ENCODE data around the gene ZNF814. TPM values are rescaled to one million over a fixed set of nuclear protein-coding genes. Genes with fewer than 3 reads are reported as not detected.

ZNF814 gene
- total RNA-seq: 4.9 and 5.8 TPM in 2 replicates

DNA sequence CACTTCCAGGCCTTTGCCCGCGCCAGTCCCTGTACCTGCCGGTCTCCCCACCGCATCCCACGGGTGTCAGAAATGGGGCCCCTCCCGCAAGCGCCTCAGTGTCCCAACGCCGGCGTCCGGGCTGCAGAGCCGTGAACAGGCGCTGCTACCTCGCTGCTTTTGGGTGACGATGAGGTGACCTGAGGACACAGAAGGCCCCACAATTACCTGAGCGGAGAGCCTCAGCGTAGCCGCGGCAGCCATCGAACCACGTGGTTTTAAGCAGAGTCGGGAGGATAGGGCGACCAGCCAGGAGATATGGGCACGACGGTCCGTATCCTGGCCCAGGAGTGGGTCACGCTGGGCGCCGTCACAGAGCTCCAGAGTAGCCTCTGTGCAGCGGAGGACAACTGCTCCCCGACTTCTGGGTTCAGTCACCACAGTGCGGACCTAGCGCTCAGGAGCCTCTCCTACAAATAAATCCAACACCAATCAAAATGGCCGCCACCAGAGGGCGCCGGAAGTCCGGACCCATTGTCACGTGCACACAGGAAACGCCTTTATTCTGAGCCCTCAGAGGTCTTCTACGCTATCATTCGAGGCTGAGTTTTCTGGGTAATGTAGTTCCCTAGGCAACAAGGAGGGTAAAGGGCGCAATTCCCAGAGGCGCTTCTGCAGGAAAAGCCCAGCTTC lies at the start of gene ZNF814:
ZNF814 (minus strand) TSS at position 478 of the 672 bp plus-strand sequence; CDS start at position 243, 235 bp downstream.

DNA sequence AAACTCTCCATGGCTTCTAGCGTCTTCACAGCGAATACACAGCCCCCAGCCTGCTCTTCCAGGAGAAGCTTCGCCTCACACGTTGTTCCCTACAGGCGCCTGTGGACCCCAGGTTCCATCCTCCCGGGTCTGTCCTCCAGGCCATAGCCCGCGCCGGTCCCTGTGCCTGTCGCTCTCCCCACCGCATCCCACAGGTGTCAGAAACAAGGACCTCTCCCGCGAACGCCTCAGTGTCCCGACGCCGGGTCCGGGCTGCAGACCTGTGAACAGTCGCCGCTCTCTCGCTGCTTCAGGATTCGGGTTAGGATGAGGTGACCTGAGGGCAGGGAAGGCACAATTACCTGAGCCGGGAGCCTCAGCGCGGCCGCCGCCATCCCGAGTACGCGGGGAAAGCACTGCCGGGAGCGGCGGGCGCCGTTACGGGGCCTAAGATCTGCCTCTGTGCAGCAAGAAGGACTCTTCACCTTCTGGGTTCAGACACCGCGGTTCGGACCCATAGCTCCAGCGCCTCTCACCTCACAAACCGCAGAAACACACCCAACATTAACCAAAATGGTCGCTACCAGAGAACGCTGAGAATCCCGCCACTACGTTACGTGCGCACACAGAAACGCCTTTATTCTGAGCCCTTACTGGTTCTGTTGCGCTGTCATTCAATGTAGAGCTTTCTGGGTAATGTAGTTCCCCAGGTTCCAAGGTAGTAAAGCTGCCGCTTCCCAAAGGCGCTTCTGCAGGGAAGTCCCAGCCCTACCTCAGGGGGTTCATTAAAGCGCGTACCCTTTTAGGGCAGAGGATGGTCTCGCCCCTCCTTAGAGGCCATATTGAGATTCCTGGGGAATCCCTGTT lies 46.2 kb upstream of the ZNF814 start, which contains the start of gene ZNF418:
ZNF418 (minus strand) TSS at position 583 of the 846 bp plus-strand sequence. CDS start 1,580 bp downstream, outside the sequence.

DNA sequence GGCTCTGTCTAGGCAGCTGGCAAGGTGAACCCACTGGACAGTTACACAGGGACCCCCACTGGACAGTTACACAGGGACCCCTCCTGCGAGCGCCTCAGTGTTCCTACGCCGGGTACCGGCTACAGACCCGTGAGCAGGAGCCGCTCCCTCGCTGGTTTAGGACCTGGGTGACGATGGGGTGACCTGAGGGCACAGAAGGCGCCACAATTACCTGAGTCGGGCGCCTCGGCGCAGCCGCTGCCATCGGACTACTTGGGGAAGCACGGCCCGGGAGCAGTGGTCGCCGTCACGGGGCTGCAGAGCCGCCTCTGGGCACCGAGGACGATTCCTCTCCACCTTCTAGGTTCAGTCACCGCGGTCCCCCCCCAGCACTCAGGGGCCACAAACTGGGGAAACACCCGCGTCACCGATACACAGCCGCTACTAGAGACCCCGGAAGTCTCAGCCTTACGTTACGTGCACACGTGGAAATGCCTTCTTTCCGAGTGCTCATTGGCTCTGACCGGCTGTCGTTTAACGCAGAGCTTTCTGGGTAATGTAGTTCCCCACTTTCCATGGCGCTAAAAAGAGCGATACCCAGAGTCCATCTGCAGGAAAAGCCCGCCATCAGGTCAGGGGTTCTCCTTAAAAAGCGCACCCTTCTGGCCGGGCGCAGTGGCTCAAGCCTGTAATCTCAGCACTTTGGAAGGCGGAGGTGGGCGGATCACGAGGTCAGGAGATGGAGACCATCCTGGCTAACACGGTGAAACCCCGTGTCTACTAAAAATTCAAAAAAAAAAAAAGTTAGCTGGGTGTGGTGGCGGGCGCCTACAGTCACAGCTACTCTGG lies 27.5 kb upstream of the ZNF814 start, which contains the start of gene ZNF417:
ZNF417 (minus strand) TSS at position 425 of the 828 bp plus-strand sequence; CDS start at position 244, 181 bp downstream.

DNA sequence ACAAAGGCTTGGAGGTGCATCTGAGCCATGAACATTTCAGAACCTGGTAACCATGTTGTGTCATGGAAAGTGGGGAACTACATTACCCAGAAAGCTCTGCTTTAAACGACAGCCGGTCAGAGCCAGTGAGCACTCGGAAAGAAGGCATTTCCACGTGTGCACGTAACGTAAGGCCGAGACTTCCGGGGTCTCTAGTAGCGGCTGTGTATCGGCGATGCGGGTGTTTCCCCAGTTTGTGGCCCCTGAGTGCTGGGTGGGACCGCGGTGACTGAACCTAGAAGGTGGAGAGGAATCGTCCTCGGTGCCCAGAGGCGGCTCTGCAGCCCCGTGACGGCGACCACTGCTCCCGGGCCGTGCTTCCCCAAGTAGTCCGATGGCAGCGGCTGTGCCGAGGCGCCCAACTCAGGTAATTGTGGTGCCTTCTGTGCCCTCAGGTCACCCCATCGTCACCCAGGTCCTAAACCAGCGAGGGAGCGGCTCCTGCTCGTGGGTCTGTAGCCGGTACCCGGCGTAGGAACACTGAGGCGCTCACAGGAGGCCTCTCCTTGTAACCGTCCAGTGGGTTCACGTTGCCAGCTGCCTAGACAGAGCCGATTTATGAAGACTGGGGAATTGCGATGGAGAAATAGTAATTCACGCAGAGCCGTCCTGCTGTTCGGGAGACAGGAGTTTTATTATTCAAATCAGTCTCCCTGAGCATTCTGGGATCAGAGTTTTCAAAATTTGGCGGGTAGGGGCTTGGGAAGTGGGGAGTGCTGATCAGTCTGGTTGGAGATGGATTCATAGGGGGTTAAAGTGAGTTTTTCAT lies 39.0 kb downstream of the ZNF814 start, which contains the start of gene ZNF587:
ZNF587 (plus strand) TSS at position 194 of the 808 bp plus-strand sequence; CDS start at position 374, 180 bp downstream.

DNA sequence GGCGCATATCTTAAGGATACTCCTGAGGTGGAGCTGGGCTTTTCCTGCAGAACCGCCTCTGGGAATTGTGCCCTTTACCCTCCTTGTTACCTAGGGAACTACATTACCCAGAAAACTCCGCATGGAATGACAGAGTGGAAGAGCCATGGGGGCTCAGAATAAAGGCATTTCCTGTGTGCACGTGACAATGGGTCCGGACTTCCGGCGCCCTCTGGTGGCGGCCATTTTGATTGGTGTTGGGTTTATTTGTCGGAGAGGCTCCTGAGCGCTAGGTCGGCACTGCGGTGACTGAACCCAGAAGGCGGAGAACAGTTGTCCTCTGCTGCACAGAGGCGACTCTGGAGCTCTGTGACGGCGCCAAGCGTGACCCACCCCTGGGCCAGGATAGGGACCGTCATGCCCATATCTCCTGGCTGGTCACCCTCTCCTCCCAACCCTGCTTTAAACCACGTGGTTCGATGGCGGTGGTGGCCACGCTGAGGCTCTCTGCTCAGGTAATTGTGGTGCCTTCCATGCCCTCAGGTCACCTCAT lies 58.7 kb downstream of the ZNF814 start, which contains the start of gene ZNF587B:
ZNF587B (plus strand) TSS at position 229 of the 532 bp plus-strand sequence; CDS start at position 459, 230 bp downstream.

DNA sequence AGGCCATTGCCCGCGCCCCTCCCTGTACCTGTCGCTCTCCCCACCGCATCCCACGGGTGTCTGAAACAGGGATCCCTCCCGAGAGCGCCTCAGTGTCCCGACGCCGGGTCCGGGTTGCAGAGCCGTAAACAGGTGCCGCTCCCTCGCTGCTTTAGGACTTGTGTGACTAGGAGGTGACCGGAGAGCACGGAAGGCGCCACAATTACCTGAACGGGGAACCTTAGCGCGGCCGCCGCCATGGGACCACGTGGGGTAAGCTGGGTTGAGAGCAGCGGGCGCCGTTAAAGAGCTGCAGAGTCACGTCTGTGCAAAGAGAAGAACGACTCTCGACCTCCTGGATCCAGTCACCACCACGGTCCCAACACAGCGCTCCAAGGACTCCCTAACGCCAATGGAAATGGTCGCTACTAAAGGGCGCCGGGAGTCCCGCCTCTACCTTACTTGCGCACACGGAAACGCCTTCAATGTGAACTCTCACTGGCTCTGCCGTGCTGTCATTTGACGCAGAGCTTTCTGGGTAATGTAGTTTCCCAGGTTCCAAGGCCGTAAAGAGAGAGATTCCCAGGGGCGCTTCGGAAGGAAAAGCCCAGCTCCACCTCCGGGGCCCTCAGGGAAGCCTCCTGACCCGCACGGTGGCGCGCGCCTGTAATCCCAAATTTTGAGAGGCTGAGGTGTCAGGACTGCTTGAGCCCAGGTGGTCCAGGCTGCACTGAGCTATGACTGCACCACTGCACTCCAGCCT lies 74.2 kb downstream of the ZNF814 start, which contains the start of gene ZNF552:
ZNF552 (minus strand) TSS at position 409 of the 742 bp plus-strand sequence; CDS start at position 239, 170 bp downstream.

Other genes starting within 250 kb of the ZNF814 start
- gene ZSCAN4, start 220.1 kb downstream of the ZNF814 start, total RNA-seq: not detected in 2 replicates
- 4.4 and 4.6 TPM in 2 replicates for gene ZNF551, start 207.1 kb downstream of the ZNF814 start, total RNA-seq
- 2.8 and 6.1 TPM in 2 replicates for gene ZNF154, start 179.8 kb downstream of the ZNF814 start, total RNA-seq
- gene ZNF671, start 161.4 kb downstream of the ZNF814 start, total RNA-seq: 12.0 and 12.1 TPM in 2 replicates
- 16.1 and 17.8 TPM in 2 replicates for gene ZNF776, start 142.2 kb downstream of the ZNF814 start, total RNA-seq
- gene ZNF586, start 119.4 kb downstream of the ZNF814 start, total RNA-seq: 15.0 and 17.8 TPM in 2 replicates
- gene ZNF552, start 74.1 kb downstream of the ZNF814 start, total RNA-seq: 3.1 and 3.2 TPM in 2 replicates
- 9.7 and 13.1 TPM in 2 replicates for gene ZNF587B, start 58.7 kb downstream of the ZNF814 start, total RNA-seq
- gene ZNF587, start 39.2 kb downstream of the ZNF814 start, total RNA-seq: 14.5 and 15.0 TPM in 2 replicates
- 18.0 and 24.0 TPM in 2 replicates for gene ZNF417, start 27.6 kb upstream of the ZNF814 start, total RNA-seq
- gene ZNF418, start 46.4 kb upstream of the ZNF814 start, total RNA-seq: 9.1 and 11.8 TPM in 2 replicates
- 6.3 and 6.5 TPM in 2 replicates for gene ZNF256, start 58.7 kb upstream of the ZNF814 start, total RNA-seq
- 0.26 and 0.32 TPM in 2 replicates for gene C19orf18, start 85.5 kb upstream of the ZNF814 start, total RNA-seq
- 10.4 and 13.7 TPM in 2 replicates for gene ZNF606, start 113.8 kb upstream of the ZNF814 start, total RNA-seq
- not detected in 2 replicates for gene ZSCAN1, start 145.0 kb upstream of the ZNF814 start, total RNA-seq
- gene ZNF135, start 170.2 kb upstream of the ZNF814 start, total RNA-seq: 5.7 and 6.1 TPM in 2 replicates
- gene ZSCAN18, start 209.2 kb upstream of the ZNF814 start, total RNA-seq: 23.8 and 31.4 TPM in 2 replicates